ENCODE results near the gene SALL3.

Gene SALL3

GRCh38 chr18:78994977-78995582 is 15.5 kb downstream of the SALL3 start (continued):
- TF ChIP-seq, protein P1, sequence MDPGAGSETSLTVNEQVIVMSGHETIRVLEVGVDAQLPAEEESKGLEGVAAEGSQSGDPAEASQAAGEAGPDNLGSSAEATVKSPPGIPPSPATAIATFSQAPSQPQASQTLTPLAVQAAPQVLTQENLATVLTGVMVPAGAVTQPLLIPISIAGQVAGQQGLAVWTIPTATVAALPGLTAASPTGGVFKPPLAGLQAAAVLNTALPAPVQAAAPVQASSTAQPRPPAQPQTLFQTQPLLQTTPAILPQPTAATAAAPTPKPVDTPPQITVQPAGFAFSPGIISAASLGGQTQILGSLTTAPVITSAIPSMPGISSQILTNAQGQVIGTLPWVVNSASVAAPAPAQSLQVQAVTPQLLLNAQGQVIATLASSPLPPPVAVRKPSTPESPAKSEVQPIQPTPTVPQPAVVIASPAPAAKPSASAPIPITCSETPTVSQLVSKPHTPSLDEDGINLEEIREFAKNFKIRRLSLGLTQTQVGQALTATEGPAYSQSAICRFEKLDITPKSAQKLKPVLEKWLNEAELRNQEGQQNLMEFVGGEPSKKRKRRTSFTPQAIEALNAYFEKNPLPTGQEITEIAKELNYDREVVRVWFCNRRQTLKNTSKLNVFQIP (CRISPR knock-in tag; IDR thresholded peaks at IDR 0.05; ENCODE audit: borderline replicate concordance, low read depth): no peak
- TF ChIP-seq ISL1 (CRISPR knock-in tag; IDR thresholded peaks at IDR 0.05) (no peak), ZNF70 (CRISPR knock-in tag; IDR thresholded peaks at IDR 0.05) (no peak), ZFP3 (CRISPR knock-in tag; IDR thresholded peaks at IDR 0.05) (no peak), ZFP30 (CRISPR knock-in tag; IDR thresholded peaks at IDR 0.05) (no peak), ZNF565 (CRISPR knock-in tag; conservative IDR thresholded peaks at IDR 0.05; ENCODE audit: low read depth) (no peak), ZNF8 (CRISPR knock-in tag; IDR thresholded peaks at IDR 0.05) (no peak), TCF4 (CRISPR knock-in tag; IDR thresholded peaks at IDR 0.05; ENCODE audit: borderline replicate concordance) (no peak), CSDC2 (CRISPR knock-in tag; IDR thresholded peaks at IDR 0.05) (no peak)

DNA sequence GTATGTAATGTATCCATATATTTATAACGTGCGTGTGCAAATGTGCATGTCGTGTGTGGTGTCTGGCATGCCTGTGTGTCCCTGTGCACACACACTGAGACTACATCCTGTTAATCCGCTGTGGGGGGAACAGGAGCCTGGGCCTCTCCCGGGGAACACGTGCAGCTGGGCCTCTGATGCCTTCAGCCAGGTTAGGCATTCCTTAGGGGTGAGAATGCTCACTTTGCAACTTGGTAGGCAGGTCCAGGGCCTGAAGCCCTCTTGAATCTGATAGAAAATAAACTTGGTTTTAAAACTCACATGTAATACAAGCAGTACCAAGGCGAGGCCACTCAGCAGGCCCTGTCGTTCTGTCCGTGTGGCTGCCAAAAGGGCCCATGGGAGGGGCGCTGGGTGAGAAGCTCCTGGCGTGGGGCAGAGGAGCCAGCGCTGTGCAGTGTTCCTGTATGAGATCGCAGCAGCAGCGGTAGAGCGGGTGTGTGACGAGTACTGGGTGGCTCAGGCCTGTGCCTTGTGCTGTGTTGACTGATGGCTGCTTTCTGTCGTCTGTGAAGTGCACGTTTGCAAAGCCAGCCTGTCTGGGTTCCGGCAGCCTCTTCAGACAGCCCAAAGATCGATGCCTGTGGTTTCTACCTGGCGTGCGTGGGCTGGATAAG is 16.2 kb downstream of the SALL3 start:
- TF ChIP-seq CSDC2 (CRISPR knock-in tag; IDR thresholded peaks at IDR 0.05) (no peak), RARB (CRISPR knock-in tag; IDR thresholded peaks at IDR 0.05) (no peak), BACH2 (CRISPR knock-in tag; IDR thresholded peaks at IDR 0.05; ENCODE audit: borderline replicate concordance) (no peak)
- ATAC-seq: no peak

DNA sequence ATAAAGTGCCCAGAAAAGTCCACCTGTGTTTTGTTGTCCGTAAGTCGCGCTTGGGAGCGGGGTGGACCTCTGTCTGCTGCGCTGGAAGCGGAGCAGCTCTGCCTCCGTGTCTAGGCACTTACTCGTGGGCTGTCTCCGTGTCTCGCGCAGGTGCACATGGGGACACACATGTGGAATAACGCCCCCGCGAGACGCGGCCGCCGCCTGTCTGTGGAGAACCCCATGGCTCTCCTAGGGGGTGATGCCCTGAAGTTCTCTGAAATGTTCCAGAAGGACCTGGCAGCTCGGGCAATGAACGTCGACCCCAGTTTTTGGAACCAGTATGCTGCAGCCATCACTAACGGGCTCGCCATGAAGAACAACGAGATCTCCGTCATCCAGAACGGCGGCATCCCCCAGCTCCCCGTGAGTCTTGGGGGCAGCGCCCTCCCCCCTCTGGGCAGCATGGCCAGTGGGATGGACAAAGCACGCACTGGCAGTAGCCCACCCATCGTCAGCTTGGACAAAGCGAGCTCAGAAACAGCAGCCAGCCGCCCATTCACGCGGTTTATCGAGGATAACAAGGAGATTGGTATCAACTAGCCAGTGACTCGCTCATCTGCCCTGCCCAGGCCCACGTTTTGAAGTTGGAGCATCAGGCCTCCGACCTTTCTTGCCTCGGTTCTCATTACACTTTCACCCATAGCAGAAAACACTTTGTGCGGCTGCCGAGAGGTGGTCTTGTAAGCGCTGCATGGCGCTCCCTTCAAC is 17.3 kb downstream of the SALL3 start:
- TF ChIP-seq ZFP30 (CRISPR knock-in tag; IDR thresholded peaks at IDR 0.05) (no peak), ESRRG (CRISPR knock-in tag; IDR thresholded peaks at IDR 0.05) (no peak), PPARA (CRISPR knock-in tag; IDR thresholded peaks at IDR 0.05; ENCODE audit: borderline replicate concordance) (no peak), ARNTL (CRISPR knock-in tag; IDR thresholded peaks at IDR 0.05; ENCODE audit: borderline replicate concordance, low read depth) (no peak), CSDC2 (CRISPR knock-in tag; IDR thresholded peaks at IDR 0.05) (no peak), TSHZ2 (CRISPR knock-in tag; IDR thresholded peaks at IDR 0.05) (no peak), ZNF565 (CRISPR knock-in tag; conservative IDR thresholded peaks at IDR 0.05; ENCODE audit: low read depth) (no peak), ZFP3 (CRISPR knock-in tag; IDR thresholded peaks at IDR 0.05) (no peak), ZNF70 (CRISPR knock-in tag; IDR thresholded peaks at IDR 0.05) (no peak), BACH2 (CRISPR knock-in tag; IDR thresholded peaks at IDR 0.05; ENCODE audit: borderline replicate concordance) (no peak), SNAI2 (CRISPR knock-in tag; IDR thresholded peaks at IDR 0.05) (no peak), RARB (CRISPR knock-in tag; IDR thresholded peaks at IDR 0.05) (no peak), OSR1 (CRISPR knock-in tag; IDR thresholded peaks at IDR 0.05) (no peak), ISL1 (CRISPR knock-in tag; IDR thresholded peaks at IDR 0.05) (no peak), CSRNP3 (CRISPR knock-in tag; IDR thresholded peaks at IDR 0.05) (no peak), ZC3H10 (CRISPR knock-in tag; IDR thresholded peaks at IDR 0.05) (no peak)
- TF ChIP-seq, protein P2, sequence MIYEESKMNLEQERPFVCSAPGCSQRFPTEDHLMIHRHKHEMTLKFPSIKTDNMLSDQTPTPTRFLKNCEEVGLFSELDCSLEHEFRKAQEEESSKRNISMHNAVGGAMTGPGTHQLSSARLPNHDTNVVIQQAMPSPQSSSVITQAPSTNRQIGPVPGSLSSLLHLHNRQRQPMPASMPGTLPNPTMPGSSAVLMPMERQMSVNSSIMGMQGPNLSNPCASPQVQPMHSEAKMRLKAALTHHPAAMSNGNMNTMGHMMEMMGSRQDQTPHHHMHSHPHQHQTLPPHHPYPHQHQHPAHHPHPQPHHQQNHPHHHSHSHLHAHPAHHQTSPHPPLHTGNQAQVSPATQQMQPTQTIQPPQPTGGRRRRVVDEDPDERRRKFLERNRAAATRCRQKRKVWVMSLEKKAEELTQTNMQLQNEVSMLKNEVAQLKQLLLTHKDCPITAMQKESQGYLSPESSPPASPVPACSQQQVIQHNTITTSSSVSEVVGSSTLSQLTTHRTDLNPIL (CRISPR knock-in tag; IDR thresholded peaks at IDR 0.05; ENCODE audit: low read depth): no peak
- TF ChIP-seq, protein P3, sequence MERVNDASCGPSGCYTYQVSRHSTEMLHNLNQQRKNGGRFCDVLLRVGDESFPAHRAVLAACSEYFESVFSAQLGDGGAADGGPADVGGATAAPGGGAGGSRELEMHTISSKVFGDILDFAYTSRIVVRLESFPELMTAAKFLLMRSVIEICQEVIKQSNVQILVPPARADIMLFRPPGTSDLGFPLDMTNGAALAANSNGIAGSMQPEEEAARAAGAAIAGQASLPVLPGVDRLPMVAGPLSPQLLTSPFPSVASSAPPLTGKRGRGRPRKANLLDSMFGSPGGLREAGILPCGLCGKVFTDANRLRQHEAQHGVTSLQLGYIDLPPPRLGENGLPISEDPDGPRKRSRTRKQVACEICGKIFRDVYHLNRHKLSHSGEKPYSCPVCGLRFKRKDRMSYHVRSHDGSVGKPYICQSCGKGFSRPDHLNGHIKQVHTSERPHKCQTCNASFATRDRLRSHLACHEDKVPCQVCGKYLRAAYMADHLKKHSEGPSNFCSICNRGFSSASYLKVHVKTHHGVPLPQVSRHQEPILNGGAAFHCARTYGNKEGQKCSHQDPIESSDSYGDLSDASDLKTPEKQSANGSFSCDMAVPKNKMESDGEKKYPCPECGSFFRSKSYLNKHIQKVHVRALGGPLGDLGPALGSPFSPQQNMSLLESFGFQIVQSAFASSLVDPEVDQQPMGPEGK (CRISPR knock-in tag; IDR thresholded peaks at IDR 0.05; ENCODE audit: borderline replicate concordance): no peak
- no peak for ATAC-seq
